ENCODE results near the gene MCOLN1.

MCOLN1 gene

DNA sequence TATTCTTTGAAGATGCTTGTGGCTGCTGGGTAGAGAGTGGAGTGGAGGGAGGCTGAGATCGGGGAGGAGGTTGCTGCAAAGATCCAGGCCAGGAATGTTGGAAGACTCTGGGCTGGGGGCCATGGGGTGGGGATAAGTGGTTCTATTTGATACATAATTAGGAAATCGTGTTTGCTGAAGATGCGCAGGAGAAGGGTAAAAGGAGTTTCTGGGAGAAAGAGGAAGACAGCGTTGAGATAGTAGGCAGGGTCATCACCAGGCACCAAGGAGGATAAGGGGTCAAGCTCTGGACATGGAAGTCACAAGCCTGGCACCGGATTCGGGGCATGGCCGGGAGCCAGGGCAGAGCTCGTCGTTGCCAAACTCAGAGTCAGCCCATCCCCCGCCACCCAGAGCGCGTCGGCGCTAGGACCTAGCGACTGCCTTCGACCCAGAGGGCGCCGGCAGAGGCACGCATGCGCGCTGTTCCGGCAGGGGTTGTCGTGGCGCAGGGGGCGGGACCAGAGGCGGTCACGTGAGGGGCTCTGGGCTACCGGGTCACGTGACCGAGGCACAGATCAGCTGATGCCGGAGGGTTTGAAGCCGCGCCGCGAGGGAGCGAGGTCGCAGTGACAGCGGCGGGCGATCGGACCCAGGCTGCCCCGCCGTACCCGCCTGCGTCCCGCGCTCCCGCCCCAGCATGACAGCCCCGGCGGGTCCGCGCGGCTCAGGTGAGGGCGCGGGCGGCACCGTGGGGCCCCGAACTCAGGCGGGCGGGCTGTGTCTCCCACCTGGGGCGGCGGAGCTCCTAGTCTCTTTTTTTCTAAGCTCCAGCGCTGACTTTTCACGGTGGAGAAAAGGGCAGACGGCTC, at the start of gene MCOLN1:
TSS of gene MCOLN1 (plus strand) at position 553 of the 851 bp plus-strand sequence. CDS start at position 680, 127 bp downstream.
- in situ Hi-C loops (cut with MboI; ENCODE audit: low sequenced_read_pairs), result no loop called here

DNA sequence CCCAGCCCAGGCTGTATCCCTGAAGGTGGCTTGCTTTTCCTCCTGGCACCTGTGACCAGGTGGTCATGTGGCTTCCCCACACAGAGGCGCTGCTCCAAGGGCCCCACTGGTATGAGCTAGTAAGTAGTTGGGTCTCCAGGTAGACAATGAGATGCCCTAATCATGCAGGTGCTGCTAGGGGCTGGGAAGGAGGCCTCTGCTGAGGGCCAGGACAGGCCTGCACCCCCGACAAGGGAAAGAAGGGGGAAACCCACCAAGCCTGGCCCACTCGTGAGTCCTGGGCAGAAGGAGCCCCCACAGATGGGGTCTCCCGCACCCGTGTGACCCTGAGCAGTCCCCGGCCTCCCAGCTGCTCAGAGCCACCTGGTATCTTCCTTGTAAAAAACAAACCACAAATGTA, 46.8 kb upstream of the MCOLN1 start:
- in situ Hi-C loops (cut with MboI; ENCODE audit: low sequenced_read_pairs), result no loop called here

DNA sequence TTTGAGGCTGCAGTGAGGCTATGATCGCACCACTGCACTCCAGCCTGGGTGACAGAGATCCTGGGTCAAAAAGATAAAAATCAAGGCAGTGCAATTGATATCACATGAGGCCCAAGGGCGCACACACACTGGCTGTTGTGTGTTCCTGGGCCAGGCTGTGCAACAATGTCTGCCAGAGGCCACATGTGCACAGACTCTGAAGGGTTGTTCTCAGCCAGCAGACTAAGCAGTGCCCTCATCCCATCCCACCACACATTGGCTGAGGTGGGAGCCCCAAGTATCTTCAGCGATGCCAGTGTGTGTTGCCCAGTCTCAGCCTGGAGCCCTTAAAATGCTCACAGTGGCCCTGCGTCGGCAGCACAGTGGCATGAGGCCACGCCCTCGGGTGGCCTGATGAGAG, 46.2 kb upstream of the MCOLN1 start:
- in situ Hi-C loops (cut with MboI; ENCODE audit: low sequenced_read_pairs), result no loop called here

DNA sequence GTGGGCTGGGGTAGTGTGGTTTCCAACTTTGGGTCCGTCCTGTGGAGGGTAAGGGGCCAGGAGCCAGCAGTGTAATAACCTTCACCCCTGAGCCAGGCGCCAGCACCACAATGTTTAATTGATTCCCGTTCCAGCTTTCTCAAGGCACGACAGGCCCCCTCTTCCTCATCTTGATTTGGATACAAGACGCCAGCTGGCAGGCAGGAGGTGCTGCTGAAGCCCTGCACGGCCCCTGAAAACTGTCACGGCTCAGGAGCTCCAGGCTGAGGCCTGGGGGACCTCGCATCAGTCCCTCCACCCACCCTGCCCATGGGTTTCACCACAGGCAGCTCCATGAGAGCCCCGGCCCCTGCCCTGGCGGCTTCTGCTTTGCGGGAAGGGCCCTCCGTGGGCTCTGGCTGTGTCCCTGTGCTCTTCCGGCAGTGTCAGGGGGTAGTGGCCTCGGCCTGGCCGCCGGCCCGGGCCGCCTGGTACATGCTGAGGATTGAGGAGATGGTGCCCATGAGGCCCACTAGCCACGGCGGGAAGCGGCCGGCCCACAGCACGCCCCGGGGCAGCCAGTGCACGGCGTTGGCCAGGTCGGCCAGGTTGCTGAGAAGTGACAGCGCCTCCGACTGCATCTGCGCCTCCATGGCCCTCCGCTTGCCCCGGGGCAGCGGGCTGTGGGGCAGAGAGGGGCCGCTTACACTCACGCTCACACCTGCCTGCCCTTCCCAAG, 45.5 kb upstream of the MCOLN1 start:
- in situ Hi-C loops (cut with MboI; ENCODE audit: low sequenced_read_pairs), result no loop called here

DNA sequence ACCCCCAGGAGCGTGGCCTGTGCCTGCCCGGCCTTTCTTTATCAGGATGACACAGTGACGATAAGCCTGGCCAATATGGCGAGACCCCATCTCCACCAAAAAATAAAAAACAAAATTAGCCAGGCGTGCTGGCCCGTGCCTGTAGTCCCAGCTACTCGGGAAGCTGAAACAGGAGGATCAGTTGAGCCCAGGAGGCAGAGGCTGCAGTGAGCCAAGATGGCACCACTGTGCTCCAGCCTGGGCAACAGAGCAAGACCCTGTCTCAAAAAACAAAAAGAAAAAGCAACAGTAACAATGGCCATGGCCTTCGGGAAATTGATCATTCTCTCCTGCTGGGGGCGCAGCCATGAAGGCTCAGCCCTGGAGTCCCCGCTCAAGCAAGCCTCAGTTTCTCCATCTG, 44.7 kb upstream of the MCOLN1 start:
- in situ Hi-C loops (cut with MboI; ENCODE audit: low sequenced_read_pairs), result no loop called here

- in situ Hi-C loops (cut with MboI; ENCODE audit: low sequenced_read_pairs), result no loop called here
Observed at GRCh38 chr19:7478173-7478842, 44.1 kb upstream of the MCOLN1 start.

GRCh38 chr19:7478843-7479227, 43.6 kb upstream of the MCOLN1 start:
- in situ Hi-C loops (cut with MboI; ENCODE audit: low sequenced_read_pairs), result no loop called here

DNA sequence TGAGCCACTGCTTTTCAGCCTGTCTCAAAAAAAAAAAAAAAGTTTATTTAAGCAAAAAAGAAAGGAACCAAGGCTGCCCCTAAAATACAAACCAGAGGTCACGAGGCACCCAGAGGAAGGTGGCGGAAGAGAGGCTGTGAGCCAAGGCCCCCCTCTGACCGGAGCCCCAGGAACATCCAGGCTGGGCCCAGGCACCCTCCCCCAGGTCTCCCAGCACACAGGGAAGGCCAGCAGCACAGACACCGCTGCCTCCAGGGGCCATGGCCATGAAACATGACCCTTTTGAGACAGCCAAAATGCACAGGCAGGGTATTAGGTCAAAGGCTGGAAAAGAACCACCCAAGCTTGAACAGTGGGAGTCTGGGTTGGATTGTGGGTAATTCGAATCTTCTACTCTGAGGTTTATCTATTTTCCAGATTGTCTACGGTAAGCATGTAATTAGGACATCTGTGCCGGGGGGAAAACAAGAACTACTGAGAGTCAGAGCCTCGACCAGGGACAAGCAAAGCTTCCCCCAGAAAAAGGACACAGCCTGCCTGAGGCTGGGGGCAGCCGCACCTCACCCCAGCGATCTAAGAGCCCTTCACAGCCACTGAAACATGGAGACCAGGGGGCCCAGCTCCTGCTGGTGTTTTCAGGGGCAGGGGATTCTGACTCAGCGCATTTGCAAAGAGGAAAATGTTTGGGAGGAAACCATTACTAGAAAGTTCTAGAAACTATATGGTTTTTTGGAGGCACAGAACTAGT, 42.0 kb upstream of the MCOLN1 start:
- in situ Hi-C loops (cut with MboI; ENCODE audit: low sequenced_read_pairs), result no loop called here

DNA sequence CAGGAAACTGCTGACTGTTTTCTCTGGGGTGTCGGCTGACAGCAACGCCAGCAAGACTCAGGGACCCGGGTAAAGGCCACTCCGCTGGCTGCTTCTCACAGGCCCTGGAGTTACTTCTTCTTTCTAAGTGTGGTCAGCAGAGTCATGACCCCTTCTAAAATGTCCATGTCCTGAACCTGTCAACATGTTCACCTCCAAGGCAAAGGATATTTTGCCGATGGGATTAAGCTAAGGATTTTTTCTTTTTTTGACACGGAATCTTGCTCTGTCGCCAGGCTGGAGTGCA, 41.5 kb upstream of the MCOLN1 start:
- in situ Hi-C loops (cut with MboI; ENCODE audit: low sequenced_read_pairs), result no loop called here

- in situ Hi-C loops (cut with MboI; ENCODE audit: low sequenced_read_pairs), result no loop called here
Observed at GRCh38 chr19:7482584-7483439, 39.6 kb upstream of the MCOLN1 start.

- in situ Hi-C loops (cut with MboI; ENCODE audit: low sequenced_read_pairs), result no loop called here
Observed at GRCh38 chr19:7483720-7484201, 38.7 kb upstream of the MCOLN1 start.

GRCh38 chr19:7486923-7487322, 35.5 kb upstream of the MCOLN1 start:
- in situ Hi-C loops (cut with MboI; ENCODE audit: low sequenced_read_pairs), result no loop called here

DNA sequence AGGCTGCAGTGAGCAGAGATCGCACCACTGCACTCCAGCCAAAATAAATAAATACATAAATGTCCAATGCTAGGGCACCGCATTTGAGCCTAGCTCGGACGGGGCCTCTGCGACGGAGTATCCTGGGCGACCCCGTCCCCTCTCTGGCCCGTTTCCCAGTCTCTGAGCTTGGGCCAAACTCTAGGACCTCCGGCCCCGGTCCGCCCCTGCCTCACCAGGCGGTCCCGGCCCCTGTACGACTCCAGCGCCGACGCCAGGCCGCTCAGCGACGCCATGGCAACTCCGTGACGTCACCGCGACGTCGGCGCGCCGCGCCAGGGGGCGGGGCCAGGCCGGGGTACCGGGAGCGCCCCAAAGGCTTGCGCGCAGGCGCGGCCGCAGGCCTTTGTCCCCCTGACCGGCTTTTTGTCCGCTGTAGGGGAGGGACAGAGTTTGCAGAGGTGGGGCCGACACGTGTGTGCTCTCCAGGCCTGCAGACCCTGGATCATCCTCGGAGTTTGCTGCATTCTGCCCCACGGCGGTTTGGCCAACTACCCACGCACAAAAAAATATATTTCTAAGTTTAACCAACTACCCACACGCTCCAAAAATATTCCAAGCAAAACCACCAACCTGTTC, 33.6 kb upstream of the MCOLN1 start, which contains the start of gene PEX11G:
TSS of gene PEX11G (minus strand) at position 300 of the 618 bp plus-strand sequence. CDS start at position 275, 25 bp downstream.
- in situ Hi-C loops (cut with MboI; ENCODE audit: low sequenced_read_pairs), result no loop called here

DNA sequence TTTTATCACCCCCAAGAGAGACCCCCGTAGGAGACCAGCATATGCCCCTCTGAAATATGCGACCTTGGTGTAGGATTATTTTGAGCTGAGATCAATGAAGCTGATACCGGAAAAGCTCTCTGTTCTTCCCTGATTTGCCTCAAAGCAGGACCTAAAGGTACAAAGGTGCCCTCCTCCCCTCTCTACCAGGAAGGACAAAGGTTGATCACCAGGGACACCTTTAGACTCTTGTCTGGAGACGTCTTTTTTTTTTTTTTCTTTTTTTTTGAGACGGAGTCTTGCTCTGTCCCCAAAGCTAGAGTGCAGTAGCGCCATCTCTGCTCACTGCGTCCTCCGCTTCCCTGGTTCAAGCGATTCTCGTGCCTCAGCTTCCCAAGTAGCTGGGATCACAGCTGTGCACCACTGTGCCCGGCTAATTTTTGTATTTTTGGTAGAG, 32.8 kb upstream of the MCOLN1 start:
- in situ Hi-C loops (cut with MboI; ENCODE audit: low sequenced_read_pairs), result no loop called here

- in situ Hi-C loops (cut with MboI; ENCODE audit: low sequenced_read_pairs), result no loop called here
Observed at GRCh38 chr19:7492142-7492541, 30.3 kb upstream of the MCOLN1 start.

DNA sequence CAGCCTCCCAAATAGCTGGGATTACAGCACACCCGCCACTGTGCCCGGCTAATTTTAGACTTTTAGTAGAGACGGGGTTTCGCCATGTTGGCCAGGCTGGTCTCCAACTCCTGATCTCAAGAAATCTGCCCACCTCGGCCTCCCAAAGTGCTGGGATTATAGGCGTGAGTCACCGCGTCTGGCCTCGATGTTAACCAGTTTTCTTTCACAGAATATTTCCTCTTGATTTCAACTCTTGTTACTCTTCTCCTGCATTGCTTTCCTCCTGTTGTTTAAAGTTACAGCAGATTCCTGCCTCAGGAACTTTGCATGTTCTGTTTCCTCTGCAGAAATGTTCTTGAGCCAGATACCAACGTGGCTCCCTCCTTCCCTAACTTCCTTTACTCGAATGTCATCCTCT, 29.9 kb upstream of the MCOLN1 start:
- in situ Hi-C loops (cut with MboI; ENCODE audit: low sequenced_read_pairs), result no loop called here

DNA sequence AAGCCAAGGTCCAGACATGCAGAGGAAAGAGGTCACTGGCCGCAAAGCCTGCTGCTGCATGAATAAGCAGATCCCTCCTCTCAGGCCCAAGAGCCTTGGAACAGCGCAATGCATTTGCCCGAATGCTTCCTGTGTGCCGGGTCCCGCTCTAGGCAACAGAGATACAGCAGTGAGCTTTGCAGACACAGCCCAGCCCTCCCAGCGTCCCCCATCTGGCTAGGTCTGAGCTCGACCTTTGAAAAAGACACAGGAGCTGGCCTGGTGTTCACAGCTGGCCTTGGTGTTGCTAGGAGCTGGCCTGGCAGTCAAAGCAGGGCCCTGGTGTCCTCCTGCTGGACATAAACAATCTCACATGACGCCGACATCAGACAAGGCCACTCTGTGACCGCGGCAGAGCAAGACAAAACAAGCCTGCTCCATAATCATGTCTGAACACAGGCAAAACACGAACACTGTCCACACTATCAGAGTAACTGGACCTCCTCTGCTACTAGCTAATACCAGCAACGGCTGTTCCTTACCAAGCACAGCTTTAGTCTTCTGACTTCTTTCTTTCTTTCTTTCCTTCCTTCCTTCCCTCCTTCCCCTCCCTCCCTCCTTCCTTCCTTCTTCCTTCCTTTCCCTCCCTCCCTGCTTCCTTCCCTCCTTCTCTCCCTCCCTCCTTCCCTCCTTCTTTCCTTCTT, 27.9 kb upstream of the MCOLN1 start:
- in situ Hi-C loops (cut with MboI; ENCODE audit: low sequenced_read_pairs), result no loop called here

- in situ Hi-C loops (cut with MboI; ENCODE audit: low sequenced_read_pairs), result no loop called here
Observed at GRCh38 chr19:7497292-7497691, 25.1 kb upstream of the MCOLN1 start.
